Measurements from ENCODE around the gene ZNF532.
"Not testable (repeated sequence)": the region's sequence is repeated elsewhere in the genome, so short reads cannot be mapped to it uniquely, and the experiment has no call there.

- TF ChIP-seq CTCF, POLR2A, EP300 (IDR thresholded peaks at IDR 0.05): not testable (repeated sequence)
These were observed 9.2 kb upstream of the ZNF532 start for GRCh38 chr18:58855521-58855920.

Data from tibial nerve (tissue), 4 donors.